Left cardiac atrium (tissue), 4 donors: Measurements from ENCODE around the gene USP25. TPM values are rescaled to one million over a fixed set of nuclear protein-coding genes. Genes with fewer than 3 reads are reported as not detected.

Experiments used
- ATAC-seq, 2 donors: fragments of 200-7000 bp; cut with Tn5 transposase; one replicate each; pipeline ENCODE4 v1.9.1; 2020; ENCODE audit warnings: mild to moderate bottlenecking in 2 of 2, moderate library complexity in 2 of 2
- DNase-seq: peaks from one replicate; pipeline ENCODE4 v3.0.0-alpha.2; 2020
- intact Hi-C, 2 donors: fragments of 100-400 bp; cut with DNase I; formaldehyde crosslinking; loops; one replicate each; pipeline versions ENCODE4 v1.14.1 to v1.15.1; 2022 to 2023
- long read RNA-seq: library from polyadenylated mRNA; unstranded; transcript quantifications from one replicate; pipeline ENCODE4 v2.0.0, GENCODE V29; 2021
- total RNA-seq, 2 donors: library from RNA; stranded (reverse); fragmentation: NEBNext Ultra II Directional; extraction: Animal tissue kit (Norgen Biotek cat#: 25700); gene quantifications; one replicate each; pipeline ENCODE4 v1.2.1, GENCODE V29; 2021
- donor health status: DM: no; HTN: yes; CAD: no.
- donor health status: DM: no; HTN: yes; CAD: no; lungs with severe emphysema.
- donor health status: DM: yes; HTN: yes; CAD: no.
- donor health status: Dilated cardiomyopathy.

The USP25 gene
- 10 to 100 TPM; 39.4 to 56.8 TPM for total RNA-seq
- long read RNA-seq, partial matches to known transcripts = 0 of 2 reads
- long read RNA-seq, other reads (novel, unspliced or antisense) = 1 of 2 reads

GRCh38 chr21:15729674-15730483, at the start of gene USP25:
TSS of gene USP25 (plus strand) at chr21:15729982. CDS start at chr21:15730394, 412 bp downstream.
- DNase-seq (peak; percentile 91), ATAC-seq (peak; percentile 97 to 99)
- intact Hi-C loops = loop anchor here in 1 of 2 donors (5.0 to 10.0 kb wide), 2 partner anchors 97 to 1345 kb away; partner anchors contain the start of gene HSPA13

GRCh38 chr21:15682186-15682895, 47.4 kb upstream of the USP25 start:
- ATAC-seq (peak in 1 of 2 donors; percentile 78), DNase-seq (no peak)
- intact Hi-C loops = no loop called here

- ATAC-seq = peak in 1 of 2 donors; percentile 47
- DNase-seq = no peak
- intact Hi-C loops = no loop called here
Observed at GRCh38 chr21:15682977-15683376, 46.8 kb upstream of the USP25 start.

- peak in 1 of 2 donors; percentile 55 for ATAC-seq
- no peak for DNase-seq
Observed at GRCh38 chr21:15686506-15686905, 43.3 kb upstream of the USP25 start.

GRCh38 chr21:15687208-15687607, 42.6 kb upstream of the USP25 start:
- intact Hi-C loops = no loop called here
- DNase-seq (no peak), ATAC-seq (no peak)

More at GRCh38 chr21:15686506-15686905, 43.3 kb upstream of the USP25 start:
- intact Hi-C loops = no loop called here

- ATAC-seq = no peak
Observed at GRCh38 chr21:15688016-15688415, 41.8 kb upstream of the USP25 start.

GRCh38 chr21:15688809-15689208, 41.0 kb upstream of the USP25 start:
- ATAC-seq (no peak), DNase-seq (no peak)
- intact Hi-C loops = no loop called here

More at GRCh38 chr21:15688016-15688415, 41.8 kb upstream of the USP25 start:
- no peak for DNase-seq
- intact Hi-C loops = no loop called here

- no peak for ATAC-seq
- intact Hi-C loops = no loop called here
- DNase-seq = no peak
Observed at GRCh38 chr21:15692711-15693110, 37.1 kb upstream of the USP25 start.

GRCh38 chr21:15695241-15695640, 34.5 kb upstream of the USP25 start:
- intact Hi-C loops = no loop called here
- DNase-seq (no peak), ATAC-seq (no peak)

- ATAC-seq (no peak), DNase-seq (no peak)
- intact Hi-C loops = no loop called here
Observed at GRCh38 chr21:15701830-15702229, 28.0 kb upstream of the USP25 start.

- no peak for ATAC-seq
- no peak for DNase-seq
- intact Hi-C loops = no loop called here
Observed at GRCh38 chr21:15703932-15704331, 25.9 kb upstream of the USP25 start.

GRCh38 chr21:15706696-15707095, 23.1 kb upstream of the USP25 start:
- intact Hi-C loops = no loop called here
- DNase-seq (peak; percentile 19), ATAC-seq (peak; percentile 61 to 99)

GRCh38 chr21:15713412-15713811, 16.4 kb upstream of the USP25 start:
- intact Hi-C loops = no loop called here
- no peak for DNase-seq
- no peak for ATAC-seq

- intact Hi-C loops = no loop called here
- no peak for DNase-seq
- ATAC-seq = no peak
Observed at GRCh38 chr21:15718711-15719110, 11.1 kb upstream of the USP25 start.

GRCh38 chr21:15719976-15720375, 9.8 kb upstream of the USP25 start:
- DNase-seq (no peak), ATAC-seq (no peak)
- intact Hi-C loops = loop anchor here in 1 of 2 donors (10.0 kb wide), 1 partner anchor 1335 kb away; the partner anchor contains the start of gene HSPA13

GRCh38 chr21:15722591-15723324, 7.0 kb upstream of the USP25 start:
- intact Hi-C loops = loop anchor here in 1 of 2 donors (10.0 kb wide), 1 partner anchor 1338 kb away; the partner anchor contains the start of gene HSPA13
- ATAC-seq = no peak
- no peak for DNase-seq

- DNase-seq = no peak
- intact Hi-C loops = loop anchor here in 1 of 2 donors (10.0 kb wide), 1 partner anchor 1341 kb away; the partner anchor contains the start of gene HSPA13
- no peak for ATAC-seq
Observed at GRCh38 chr21:15725949-15726348, 3.8 kb upstream of the USP25 start.

GRCh38 chr21:15728046-15728445, 1.7 kb upstream of the USP25 start:
- no peak for ATAC-seq
- intact Hi-C loops = loop anchor here in 1 of 2 donors (10.0 kb wide), 1 partner anchor 1343 kb away; the partner anchor contains the start of gene HSPA13
- DNase-seq = no peak

- DNase-seq = no peak
- ATAC-seq = no peak
- intact Hi-C loops = loop anchor here in 1 of 2 donors (10.0 kb wide), 1 partner anchor 1345 kb away; the partner anchor contains the start of gene HSPA13
Observed at GRCh38 chr21:15729346-15729673, 472 bp upstream of the USP25 start.
